HG03039 (cell line): ENCODE results near the gene LCAT.
"Not testable (repeated sequence)": the region's sequence is repeated elsewhere in the genome, so short reads cannot be mapped to it uniquely, and the experiment has no call there.

Source experiments
- ATAC-seq: cut with Tn5 transposase; IDR thresholded peaks from one replicate; pipeline ENCODE4 v1.9.1; 2021; ENCODE audit warnings: mild to moderate bottlenecking, moderate library complexity; ENCODE audit not compliant: unreplicated experiment

LCAT gene, protein sequence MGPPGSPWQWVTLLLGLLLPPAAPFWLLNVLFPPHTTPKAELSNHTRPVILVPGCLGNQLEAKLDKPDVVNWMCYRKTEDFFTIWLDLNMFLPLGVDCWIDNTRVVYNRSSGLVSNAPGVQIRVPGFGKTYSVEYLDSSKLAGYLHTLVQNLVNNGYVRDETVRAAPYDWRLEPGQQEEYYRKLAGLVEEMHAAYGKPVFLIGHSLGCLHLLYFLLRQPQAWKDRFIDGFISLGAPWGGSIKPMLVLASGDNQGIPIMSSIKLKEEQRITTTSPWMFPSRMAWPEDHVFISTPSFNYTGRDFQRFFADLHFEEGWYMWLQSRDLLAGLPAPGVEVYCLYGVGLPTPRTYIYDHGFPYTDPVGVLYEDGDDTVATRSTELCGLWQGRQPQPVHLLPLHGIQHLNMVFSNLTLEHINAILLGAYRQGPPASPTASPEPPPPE

DNA sequence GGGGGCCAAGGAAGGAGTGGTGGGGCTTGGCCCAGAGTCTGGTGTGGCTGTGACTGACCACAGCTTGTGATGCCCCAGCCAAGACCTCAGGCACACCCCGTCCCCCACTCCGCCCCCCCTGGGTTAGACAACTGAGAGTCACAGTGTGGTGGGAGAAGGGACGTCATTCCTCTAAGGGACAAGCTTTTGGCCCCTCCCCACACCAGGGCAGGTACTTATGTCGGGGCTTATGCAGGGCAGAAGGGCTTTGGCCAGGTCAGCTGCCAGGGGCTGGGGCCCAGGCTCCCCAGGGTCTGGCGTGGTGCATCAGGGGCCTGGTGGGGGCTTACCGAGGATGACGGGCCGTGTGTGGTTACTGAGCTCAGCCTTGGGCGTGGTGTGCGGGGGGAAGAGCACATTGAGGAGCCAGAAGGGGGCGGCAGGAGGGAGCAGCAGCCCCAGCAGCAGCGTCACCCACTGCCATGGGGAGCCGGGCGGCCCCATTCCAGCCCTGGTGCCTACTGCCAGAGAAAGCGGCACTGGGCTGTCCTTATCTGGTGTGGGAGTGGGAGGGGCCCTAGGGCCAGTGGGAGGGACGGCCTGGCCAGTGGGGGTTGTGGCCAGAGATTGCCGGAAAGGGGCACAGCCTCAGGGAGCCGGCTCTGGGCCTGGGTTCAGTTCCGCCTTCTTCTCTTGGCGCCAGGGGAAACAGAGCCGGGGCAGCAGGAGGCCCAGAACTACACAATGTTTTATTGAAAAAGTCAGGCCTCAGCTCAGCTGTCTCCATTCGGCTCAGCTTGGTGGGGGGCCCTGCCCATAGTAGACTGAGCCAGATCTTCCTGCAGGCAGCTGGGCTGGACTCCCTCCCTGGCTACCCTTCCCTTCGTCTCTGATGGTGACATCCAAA lies at the start of gene LCAT:
Gene LCAT, minus strand, starts transcription at position 502 of the 886 bp plus-strand sequence. Its CDS starts 19 bp downstream, at position 483.
- no peak for ATAC-seq

DNA sequence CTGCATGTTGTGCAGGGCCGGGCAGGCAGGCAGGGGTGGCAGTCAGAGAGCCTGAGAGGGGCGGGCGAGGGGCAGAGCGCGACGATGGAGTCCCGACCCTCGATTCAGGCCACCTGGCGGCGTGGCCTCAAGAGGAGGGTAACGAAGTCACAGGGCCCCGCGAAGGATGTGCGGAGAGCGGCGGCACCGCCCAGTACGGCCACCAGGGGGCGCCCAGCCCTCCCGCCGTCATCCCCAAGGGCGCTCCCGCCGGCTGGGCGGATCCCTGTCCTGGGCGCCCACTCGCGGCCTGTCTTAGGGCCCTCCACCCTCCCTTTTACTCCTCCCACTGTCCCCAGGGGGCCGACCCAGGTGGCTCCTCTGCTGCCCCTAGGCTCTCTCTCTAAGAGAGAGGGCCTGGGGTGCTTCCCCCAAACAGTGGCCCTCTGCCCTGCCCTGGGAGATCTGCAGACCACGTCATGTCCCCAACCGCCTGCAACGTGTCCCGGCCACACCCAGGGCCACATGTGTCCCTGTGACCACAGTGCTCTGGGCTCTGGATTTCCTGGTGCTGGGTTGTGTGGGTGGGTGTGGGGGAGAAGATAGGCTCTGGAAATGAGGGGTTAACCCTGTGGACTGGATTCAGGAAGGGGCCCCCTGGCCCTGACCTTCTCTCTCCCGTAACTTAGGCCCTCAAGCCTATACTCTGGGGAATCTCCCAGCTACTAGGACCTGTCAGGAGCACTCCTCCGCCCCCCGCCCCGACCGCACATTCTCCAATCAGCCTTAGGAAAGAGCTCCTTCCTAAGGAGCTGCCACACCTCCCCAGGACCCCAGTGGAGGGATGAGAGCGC lies 49.5 kb upstream of the LCAT start:
- peak; percentile 55 for ATAC-seq

- ATAC-seq, result peak; percentile 3
These were observed 48.8 kb upstream of the LCAT start for GRCh38 chr16:67992661-67993206.

- no peak for ATAC-seq
These were observed 46.1 kb upstream of the LCAT start for GRCh38 chr16:67990018-67990386.

DNA sequence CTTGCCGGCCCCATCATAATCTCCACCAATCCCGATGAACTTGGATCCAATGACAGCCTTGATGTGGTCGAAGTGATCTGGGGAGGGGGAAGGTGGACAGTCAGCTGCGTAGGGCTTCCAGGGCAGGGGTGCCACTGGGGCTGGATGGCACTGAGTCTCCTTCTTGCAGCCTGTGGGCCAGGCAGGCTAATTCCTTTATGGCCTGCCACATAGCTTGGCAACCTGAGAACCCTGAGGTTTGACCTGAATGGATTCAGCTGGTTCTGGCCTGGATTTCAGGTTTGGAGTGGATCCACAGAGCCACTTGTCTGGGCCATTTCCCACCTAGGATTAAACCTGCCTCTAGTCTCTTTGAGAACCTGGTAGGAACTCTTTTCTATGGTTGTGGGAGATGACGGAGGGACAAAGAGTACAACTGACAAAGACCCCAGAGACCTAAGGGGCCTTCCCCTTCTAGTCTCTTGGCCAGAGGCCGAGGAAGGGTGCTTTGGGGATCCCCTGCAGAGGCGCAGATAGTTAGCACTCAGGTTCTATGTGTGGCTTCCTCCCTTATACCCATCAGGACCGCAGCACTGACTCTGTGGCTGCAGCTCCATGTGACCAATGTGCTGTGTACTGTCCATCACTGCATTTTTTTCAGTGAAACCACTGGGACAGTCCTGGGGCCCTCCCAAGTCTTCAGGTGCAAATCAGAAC lies 45.5 kb upstream of the LCAT start:
- ATAC-seq, result no peak

- ATAC-seq, result no peak
These were observed 44.8 kb upstream of the LCAT start for GRCh38 chr16:67988675-67989074.

GRCh38 chr16:67987460-67988160 lies 43.7 kb upstream of the LCAT start:
- ATAC-seq, result no peak

- ATAC-seq, result no peak
These were observed 43.0 kb upstream of the LCAT start for GRCh38 chr16:67986949-67987348.

DNA sequence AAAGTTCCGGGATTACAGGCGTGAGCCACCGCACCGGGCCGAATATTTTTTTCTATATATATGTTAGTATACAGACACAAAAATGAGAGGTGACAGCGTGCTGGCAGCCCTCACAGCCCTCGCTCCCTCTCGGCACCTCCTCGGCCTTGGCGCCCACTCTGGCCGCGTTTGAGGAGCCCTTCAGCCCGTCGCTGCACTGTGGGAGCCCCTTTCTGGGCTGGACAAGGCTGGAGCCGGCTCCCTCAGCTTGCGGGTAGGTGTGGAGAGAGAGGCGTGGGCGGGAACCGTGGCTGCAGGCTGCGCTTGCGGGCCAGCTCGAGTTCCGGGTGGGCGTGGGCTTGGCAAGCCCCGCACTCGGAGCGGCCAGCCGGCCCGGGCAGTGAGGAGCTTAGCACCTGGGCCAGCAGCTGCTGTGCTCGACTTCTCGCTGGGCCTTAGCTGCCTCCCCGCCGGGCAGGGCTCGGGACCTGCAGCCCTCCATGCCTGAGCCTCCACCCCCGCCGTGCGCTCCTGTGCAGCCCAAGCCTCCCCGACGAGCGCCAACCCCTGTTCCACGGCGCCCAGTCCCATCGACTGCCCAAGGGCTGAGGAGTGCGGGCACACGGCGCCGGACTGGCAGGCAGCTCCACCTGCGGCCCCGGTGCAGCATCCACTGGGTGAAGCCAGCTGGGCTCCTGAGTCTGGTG lies 38.2 kb upstream of the LCAT start:
- ATAC-seq, result no peak

DNA sequence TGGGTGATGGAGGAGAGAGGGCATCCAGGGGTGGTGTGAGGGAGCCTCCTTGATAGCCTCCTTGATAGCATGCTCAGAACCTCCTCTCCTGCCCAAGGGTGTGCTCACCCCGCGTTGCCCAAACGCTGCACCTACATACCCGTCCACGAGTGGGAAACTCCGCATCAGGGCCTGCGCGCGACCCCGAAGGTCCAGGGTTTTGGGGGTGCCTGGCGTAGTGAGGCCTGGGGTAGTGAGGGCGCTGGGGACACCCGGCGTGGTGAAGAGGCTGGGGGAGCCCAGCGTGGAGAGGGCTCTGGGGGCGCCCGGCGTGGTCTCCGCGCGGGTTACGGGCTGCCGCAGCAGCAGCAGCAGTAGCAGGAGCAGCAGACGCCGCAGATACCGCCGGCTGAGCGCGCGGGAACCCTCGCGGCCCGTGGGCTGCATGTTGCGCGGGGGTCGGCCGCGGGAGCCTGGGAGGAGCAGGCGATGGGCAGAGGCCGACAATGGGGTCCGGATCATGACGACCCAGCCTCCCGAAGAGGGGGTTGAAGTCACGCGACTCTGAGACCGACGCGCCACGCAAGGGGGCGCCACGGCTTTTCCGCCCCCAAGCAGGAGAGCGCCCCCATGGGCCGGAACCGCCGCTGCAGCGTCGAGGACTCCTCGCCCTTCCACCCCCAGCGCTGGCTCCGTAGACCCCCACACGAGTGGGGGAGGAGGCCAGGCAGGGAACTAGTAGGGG lies 36.2 kb upstream of the LCAT start, which contains the start of gene DPEP3:
Gene DPEP3, minus strand, starts transcription at position 545 of the 724 bp plus-strand sequence. Its CDS starts 119 bp downstream, at position 426.
- no peak for ATAC-seq

GRCh38 chr16:67977469-67978227 lies 33.7 kb upstream of the LCAT start:
- ATAC-seq, result no peak

DNA sequence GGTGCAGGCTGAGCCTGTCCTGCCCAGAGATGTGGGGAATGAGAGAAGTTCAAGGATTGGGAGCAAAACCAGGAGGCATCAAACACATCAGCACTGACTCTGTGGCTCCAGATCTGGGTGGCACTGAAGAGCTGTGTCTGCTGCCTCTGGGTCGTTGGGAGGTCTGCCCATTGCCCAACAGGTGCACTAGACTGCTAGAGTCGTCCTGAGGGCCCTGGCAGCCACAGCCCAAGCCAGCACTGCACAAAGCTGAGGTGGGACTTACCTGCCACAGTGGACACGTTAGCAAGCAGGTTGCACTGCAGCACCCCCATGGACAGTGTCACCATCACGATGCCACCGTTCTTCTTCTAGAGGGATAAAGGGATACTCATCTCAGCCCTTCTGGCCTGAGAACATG lies 33.1 kb upstream of the LCAT start:
- no peak for ATAC-seq

- ATAC-seq, result no peak
These were observed 32.3 kb upstream of the LCAT start for GRCh38 chr16:67976205-67976604.

- no peak for ATAC-seq
These were observed 31.6 kb upstream of the LCAT start for GRCh38 chr16:67975321-67976105.

DNA sequence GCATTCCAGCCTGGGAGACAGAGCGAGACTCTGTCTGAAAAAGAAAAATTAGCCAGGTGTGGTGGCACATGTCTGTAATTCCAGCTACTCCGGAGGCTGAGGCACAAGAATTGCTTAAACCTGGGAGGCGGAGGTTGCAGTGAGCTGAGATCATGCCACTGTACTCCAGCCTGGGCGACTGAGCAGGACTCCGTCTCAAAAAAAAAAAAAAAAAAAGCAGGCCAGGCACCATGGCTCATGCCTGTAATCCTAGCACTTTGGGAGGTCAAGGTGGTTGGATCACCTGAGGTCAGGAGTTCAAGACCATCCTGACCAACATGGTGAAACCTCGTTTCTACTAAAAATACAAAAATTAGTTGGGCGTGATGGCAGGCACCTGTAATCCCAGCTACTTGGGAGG lies 28.4 kb upstream of the LCAT start:
- not testable (repeated sequence) for ATAC-seq

- no peak for ATAC-seq
These were observed 27.2 kb upstream of the LCAT start for GRCh38 chr16:67971111-67971510.
